Glomerular visceral epithelial cell (primary cell): ENCODE measurements around the gene ATG4D.

ENCODE experiments used
- DNase-seq: peaks from one replicate; pipeline ENCODE4 v3.0.0-alpha.2; 2016; ENCODE audit errors: extremely low spot score

Gene ATG4D

GRCh38 chr19:10543420-10544241 lies at the start of gene ATG4D:
Gene ATG4D, plus strand, starts transcription at chr19:10543904. Its CDS starts 187 bp downstream, at chr19:10544091.
- DNase-seq = peak; percentile 75

DNA sequence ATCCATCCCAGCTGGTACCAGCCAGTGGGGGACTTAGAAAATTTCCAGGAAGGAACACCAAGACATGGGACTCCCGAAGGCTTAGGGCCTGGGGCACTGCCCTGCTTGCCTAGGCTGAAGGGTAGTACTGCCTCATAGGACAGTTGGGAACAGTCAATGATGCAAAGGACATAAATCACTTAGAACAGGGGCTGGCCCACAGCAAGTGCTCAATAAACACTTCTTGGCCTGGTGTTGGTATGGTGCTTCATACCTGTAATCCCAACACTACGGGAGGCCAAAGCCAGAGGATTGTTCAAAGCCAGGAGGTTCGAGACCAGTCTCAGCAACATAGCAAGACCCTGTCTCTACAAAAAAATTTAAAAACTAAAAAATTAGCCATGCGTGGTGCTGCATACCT lies 46.3 kb upstream of the ATG4D start:
- no peak for DNase-seq

DNA sequence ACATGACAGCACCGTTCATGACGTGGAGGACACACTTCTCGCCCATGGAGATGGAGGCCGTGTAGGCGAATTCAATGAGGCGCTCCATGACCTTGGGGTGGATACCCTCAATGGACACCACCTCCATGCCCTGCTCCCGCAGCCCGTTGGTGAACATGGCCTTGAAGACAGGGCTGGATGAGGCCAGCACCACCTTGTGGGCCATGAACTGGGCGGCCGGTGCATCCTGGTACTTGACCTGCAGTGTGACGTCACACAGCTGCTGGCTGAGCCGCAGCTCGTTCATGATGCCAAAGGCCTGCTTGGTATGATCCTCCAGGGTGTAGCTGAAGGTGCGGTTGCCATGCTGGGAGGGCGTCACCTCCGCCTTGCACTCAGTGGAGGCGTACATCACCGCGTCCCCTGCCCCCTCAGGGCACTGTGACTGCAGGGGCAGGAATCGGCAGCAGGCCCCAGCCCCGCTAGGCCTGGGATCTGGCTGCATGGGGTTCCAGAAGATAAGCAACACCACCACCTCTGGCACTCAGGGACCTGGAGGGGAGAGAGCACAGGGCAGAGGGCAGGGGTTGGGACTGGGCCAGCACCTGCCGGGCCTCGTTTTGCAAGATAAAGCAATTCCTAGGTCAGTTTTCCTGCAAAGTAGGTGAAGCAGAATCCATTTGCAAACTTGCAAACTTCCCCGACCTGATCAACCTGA lies 44.0 kb upstream of the ATG4D start:
- no peak for DNase-seq

DNA sequence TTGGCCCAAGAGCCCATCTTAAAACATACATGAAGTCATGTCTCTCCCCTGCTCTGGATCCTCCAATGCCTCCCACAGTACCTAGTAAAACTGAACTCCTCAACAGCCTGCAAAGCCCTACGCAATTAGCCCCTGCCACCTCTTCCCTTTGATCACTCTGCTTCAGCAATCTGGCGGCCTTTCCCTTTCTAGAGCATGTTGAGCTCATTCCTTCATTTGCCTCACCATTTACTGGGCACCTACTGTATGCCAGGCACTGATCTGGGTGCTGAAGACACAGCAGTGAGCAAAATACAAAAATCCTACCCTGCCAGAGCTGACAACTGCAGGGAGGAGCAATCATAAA lies 43.5 kb upstream of the ATG4D start:
- no peak for DNase-seq

- peak; percentile 67 for DNase-seq
Observed at GRCh38 chr19:10501971-10502523, 41.7 kb upstream of the ATG4D start.

GRCh38 chr19:10502524-10503001 lies 41.1 kb upstream of the ATG4D start:
- DNase-seq = peak; percentile 94

GRCh38 chr19:10503002-10503789 lies 40.5 kb upstream of the ATG4D start, which contains the start of gene KEAP1:
Gene KEAP1, minus strand, starts transcription at chr19:10503356. Its CDS starts 3,323 bp downstream, at chr19:10500033.
- DNase-seq = peak; percentile 32

GRCh38 chr19:10505583-10506229 lies 38.0 kb upstream of the ATG4D start:
- DNase-seq = peak; percentile 44

- no peak for DNase-seq
Observed at GRCh38 chr19:10508036-10508435, 35.7 kb upstream of the ATG4D start.

DNA sequence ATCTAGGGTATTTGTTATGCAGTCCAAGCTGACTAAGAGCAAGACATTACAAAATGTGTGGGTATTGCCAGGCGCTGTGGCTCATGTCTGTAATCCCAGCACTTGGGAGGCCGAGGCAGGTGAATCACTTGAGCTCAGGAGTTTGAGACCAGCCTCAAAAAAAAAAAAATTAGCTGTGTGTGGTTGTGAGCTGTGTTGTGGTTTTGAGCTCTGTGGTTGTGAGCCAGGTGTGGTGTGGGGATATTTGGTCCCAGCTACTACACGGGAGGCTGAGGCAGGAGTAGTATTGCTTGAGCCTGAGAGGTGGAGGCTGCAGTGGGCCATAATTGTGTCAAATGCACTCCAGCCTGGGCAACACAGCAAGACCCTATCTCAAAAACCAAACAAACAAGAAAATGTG lies 35.0 kb upstream of the ATG4D start:
- DNase-seq = peak; percentile 25

DNA sequence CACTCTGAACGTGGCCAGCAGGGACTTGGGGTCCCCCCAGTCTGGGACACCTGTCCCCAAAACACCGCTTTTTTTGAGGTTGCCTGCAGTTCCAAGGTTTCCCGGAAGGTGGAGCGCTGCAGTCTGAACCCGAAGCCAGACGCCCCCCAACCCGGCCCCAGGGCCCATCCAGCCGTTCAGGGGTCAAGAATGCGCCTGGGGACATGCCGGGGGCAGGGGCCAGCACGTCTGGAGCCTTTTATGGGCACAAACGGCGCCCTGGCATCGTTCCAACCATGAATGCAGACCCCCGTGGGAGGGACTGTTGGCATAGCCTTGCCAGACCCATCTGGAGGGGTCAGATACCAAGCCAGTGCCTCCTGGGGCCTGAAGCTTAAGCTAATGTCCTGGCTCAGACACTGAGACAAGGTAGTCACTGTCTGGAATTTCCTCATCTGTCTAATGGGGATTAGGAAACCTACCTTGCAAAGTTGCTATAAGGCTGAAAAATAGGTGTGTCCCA lies 33.4 kb upstream of the ATG4D start:
- no peak for DNase-seq

GRCh38 chr19:10513223-10513622 lies 30.5 kb upstream of the ATG4D start:
- DNase-seq = no peak

GRCh38 chr19:10514211-10515145 lies 29.2 kb upstream of the ATG4D start:
- DNase-seq = no peak

GRCh38 chr19:10516064-10516385 lies 27.7 kb upstream of the ATG4D start:
- no peak for DNase-seq

- no peak for DNase-seq
Observed at GRCh38 chr19:10516671-10517286, 26.9 kb upstream of the ATG4D start.

DNA sequence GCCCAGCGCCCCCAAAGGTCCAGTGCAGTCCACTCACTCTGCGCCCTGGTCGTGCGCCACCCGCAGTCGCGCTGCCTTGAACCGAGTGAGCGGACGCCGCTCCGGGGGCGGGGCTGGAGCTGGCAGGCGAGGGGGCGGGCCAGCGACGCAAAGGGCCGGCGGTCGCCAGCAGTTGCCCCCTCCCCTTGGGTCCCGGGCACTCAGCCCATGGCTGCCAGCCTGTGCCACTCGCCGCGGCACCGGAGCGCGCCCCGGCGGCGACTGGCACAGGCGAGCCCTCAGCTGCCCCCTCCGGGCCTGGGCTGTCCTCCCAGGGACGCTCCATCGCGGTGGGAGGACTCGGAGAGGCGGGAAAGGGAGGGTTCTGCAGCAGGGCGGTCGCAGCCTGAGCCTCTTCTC lies 26.3 kb upstream of the ATG4D start, which contains the start of gene S1PR5:
TSS of gene S1PR5 (minus strand) at position 87 of the 399 bp plus-strand sequence. CDS start 2,436 bp downstream, outside the sequence.
- no peak for DNase-seq

DNA sequence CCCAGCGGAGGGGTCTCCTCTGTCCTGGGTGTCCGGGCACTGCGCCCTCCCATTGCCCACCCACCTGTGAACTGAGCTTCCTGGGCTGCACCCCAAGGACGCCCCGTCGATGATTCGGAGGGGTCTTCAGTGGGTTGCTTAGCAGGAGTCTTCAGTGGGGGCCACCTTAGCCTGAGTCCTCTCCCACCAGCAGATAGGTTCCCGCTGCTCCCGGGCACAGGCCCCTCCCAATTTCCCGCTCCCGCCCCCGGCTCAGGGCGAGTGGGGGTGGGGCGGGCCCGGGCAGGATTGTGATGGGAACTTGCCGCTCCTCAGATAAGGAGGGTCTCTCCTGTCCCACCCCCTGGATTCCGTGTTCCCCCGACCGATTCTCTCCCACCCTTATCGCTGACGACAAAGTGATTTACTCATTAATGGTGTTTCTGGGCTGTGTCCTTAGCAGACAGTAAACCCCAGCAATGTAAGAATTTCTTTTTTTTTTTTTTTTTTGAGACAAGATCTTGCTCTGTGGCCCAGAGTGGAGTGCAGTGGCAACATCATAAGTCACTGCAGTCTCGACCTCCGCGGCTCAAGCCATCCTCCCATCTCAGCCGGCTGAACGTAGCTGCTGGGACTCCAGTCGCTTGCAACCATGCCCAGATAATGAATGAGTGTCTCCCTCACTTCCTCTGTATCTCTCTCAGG lies 25.8 kb upstream of the ATG4D start:
- DNase-seq = no peak

DNA sequence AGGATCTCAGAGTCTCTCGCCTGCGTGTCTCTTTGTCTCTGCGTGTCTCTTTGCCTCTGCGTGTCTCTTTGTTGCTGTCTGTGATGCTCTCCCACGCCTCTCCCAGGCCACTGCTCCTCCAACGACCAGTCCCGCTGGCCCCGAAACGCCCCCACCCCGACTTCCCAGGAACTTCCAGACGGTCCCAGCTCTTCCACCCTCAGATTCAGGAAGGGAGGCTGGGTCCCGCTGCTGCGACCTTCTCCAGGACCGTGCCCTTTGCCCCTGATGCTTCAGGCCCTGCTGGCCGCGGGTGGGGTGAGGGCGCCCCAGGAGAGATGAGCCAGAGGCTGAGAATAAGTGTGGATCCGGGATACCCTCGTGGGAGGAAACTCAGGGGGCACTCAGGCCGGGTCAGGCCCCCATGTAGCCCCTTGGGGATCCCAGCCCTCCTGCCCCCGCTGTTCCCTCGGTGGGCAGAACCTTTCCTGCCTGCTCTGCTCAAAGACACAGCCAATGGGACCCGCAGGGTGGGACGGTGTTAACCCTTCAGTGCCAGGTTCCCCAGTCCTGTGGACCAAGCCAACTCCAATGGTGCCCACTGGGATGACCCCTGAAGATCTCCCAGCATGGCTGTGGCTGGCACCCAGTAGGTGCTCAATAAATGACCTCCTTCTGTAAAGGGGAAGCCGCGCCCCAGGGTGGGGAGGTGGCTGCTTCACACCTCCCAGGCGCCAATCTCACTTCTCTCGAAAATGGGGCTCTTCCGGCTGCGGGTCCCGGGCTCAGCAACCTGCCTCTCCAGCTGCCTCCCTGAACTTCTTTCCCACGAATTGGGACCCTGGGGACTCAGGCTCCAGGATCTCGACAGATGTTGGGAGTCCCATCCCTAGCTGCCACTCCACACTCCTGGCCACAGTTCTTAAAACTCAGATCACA lies 25.0 kb upstream of the ATG4D start:
- no peak for DNase-seq
